ENCODE measurements around the gene PLXNC1.

GRCh38 chr12:94209240-94209639, 60.9 kb downstream of the PLXNC1 start:
- TF ChIP-seq POLR2A (IDR thresholded peaks at IDR 0.05) (no peak), CTCF (IDR thresholded peaks at IDR 0.05) (no peak)
